Gastroesophageal sphincter (tissue), 4 donors: ENCODE measurements around the gene OSR1. TPM values are rescaled to one million over a fixed set of nuclear protein-coding genes. Genes with fewer than 3 reads are reported as not detected.

ENCODE experiments used
- ATAC-seq: fragments of 150-250 bp; one replicate; pipeline ENCODE4 v1.9.1; 2016; ENCODE audit warnings: mild to moderate bottlenecking, moderate library complexity
- H3K27ac ChIP-seq, 4 donors: fragments of 200-600 bp; sonication (generic) in 3 of 4; 1 replicate in 3 of 4; 2 replicates in 1 of 4; pipeline ENCODE4 v1.5.1; 2016 to 2019
- H3K27me3 ChIP-seq: fragments of 200-600 bp; sonication (generic); one replicate; pipeline ENCODE4 v1.5.1; 2019
- H3K36me3 ChIP-seq, 2 donors: fragments of 200-600 bp; sonication (generic); one replicate each; pipeline ENCODE4 v1.5.1; 2019; ENCODE audit warnings: control low read depth in 1 of 2
- H3K4me1 ChIP-seq, 3 donors: fragments of 200-600 bp; sonication (generic); 1 replicate in 2 of 3; 2 replicates in 1 of 3; pipeline ENCODE4 v1.5.1; 2016 to 2019; ENCODE audit warnings: control low read depth in 2 of 3
- H3K4me3 ChIP-seq, 2 donors: fragments of 200-600 bp; sonication (generic); one replicate each; pipeline ENCODE4 v1.5.1; 2019; ENCODE audit warnings: mild to moderate bottlenecking in 1 of 2, moderate library complexity in 1 of 2
- H3K9me3 ChIP-seq, 3 donors: fragments of 200-600 bp; sonication (generic); one replicate each; pipeline ENCODE4 v1.5.1; 2017 to 2019; ENCODE audit warnings: control low read depth in 2 of 3
- CTCF ChIP-seq, 4 experiments: fragments of 200-600 bp in 2 of 4; fragments of 450-650 bp in 2 of 4; sonication (generic) in 1 of 4; IDR thresholded peaks; one replicate each; pipeline ENCODE4 v1.5.1; 2017 to 2019; ENCODE audit warnings: antibody characterized with exemption in 4 of 4, mild to moderate bottlenecking in 2 of 4, moderate library complexity in 2 of 4
- EP300 ChIP-seq: sonication (generic); formaldehyde crosslinking; IDR thresholded peaks from one replicate; pipeline ENCODE4 v1.6.1; 2017; ENCODE audit warnings: antibody characterized with exemption, mild to moderate bottlenecking
- POLR2A ChIP-seq, 2 donors: fragments of 450-650 bp; IDR thresholded peaks; one replicate each; pipeline ENCODE4 v1.6.1; 2017; ENCODE audit warnings: antibody characterized with exemption in 2 of 2, mild to moderate bottlenecking in 2 of 2, moderate library complexity in 1 of 2
- POLR2AphosphoS5 ChIP-seq: sonication (generic); formaldehyde crosslinking; IDR thresholded peaks from one replicate; pipeline ENCODE4 v1.6.1; 2017; ENCODE audit warnings: antibody characterized with exemption
- WGBS, 2 donors: methylation state at CpG; one replicate each; pipeline ENCODE4 v1.1.5; 2018; ENCODE audit warnings: low coverage in 1 of 2; 5-methylcytosine and 5-hydroxymethylcytosine counted together
- total RNA-seq, 4 donors: library from RNA; depleted of rRNA; stranded (reverse); fragments of >200 nt; gene quantifications; one replicate each; pipeline ENCODE4 v1.1.0, GENCODE V29; 2016

OSR1 gene
- total RNA-seq, 4 donors from 2014 or later = 30.7 to 75.0 (median 50.7) TPM

GRCh38 chr2:19353721-19354050 lies 4.7 kb downstream of the OSR1 start:
- Histone ChIP-seq H3K27me3 (peaks cover 48% of the 10 kb centered on the region), H3K4me3 (peak overlapping the region in 1 of 2 donors; percentile 92), H3K27ac (peak overlapping the region in 3 of 4 donors; percentile 89 to 97 (median 93)), H3K4me1 (peaks cover 0 to 91% (median 21%) of the 10 kb centered on the region in 3 donors), H3K36me3 (peaks cover 0 to 32% of the 10 kb centered on the region in 2 donors), H3K9me3 (no peaks in the 10 kb centered on the region)
- ATAC-seq = no peak
- 10 to 36% methylated on average over 2 to 8 of the region's 11 CpGs for WGBS, 2 donors
- no peak for TF ChIP-seq EP300
- no peak for TF ChIP-seq POLR2AphosphoS5
- TF ChIP-seq CTCF (IDR thresholded peaks at IDR 0.05) = no peak
- no peak for TF ChIP-seq POLR2A (IDR thresholded peaks at IDR 0.05)

- peaks cover 0 to 95% (median 21%) of the 10 kb centered on the region in 3 donors for H3K4me1 ChIP-seq
- WGBS, 2 donors = 27% methylated on average over 6 of the region's 40 CpGs; no CpG with 5 or more reads in 1 of the 2 donors
- ATAC-seq = no peak
- TF ChIP-seq POLR2A (IDR thresholded peaks at IDR 0.05) (no peak), EP300 (no peak), POLR2AphosphoS5 (no peak), CTCF (IDR thresholded peaks at IDR 0.05) (peak in 1 of 4 experiments; percentile 16)
- peaks cover 0 to 32% of the 10 kb centered on the region in 2 donors for H3K36me3 ChIP-seq
- H3K4me3 ChIP-seq = peak overlapping the region in 1 of 2 donors; percentile 92
- H3K9me3 ChIP-seq = no peaks in the 10 kb centered on the region
- peak overlapping the region in 3 of 4 donors; percentile 89 to 97 (median 93) for H3K27ac ChIP-seq
- H3K27me3 ChIP-seq = peaks cover 47% of the 10 kb centered on the region
Measured at GRCh38 chr2:19352946-19353720, 5.3 kb downstream of the OSR1 start.

- Histone ChIP-seq H3K4me3 (peak overlapping the region; percentile 2 to 38), H3K27ac (peak overlapping the region; percentile 48 to 97 (median 91)), H3K27me3 (peaks cover 37% of the 10 kb centered on the region)
Measured at GRCh38 chr2:19351899-19352697, 6.3 kb downstream of the OSR1 start.

GRCh38 chr2:19351499-19351898 lies 6.9 kb downstream of the OSR1 start:
- ATAC-seq = no peak
- peaks cover 0 to 32% of the 10 kb centered on the region in 2 donors for H3K36me3 ChIP-seq
- H3K27ac ChIP-seq = peak overlapping the region; percentile 48 to 97 (median 91)
- H3K9me3 ChIP-seq = no peaks in the 10 kb centered on the region
- TF ChIP-seq POLR2AphosphoS5 (no peak), EP300 (no peak), CTCF (IDR thresholded peaks at IDR 0.05) (no peak), POLR2A (IDR thresholded peaks at IDR 0.05) (no peak)
- 21 to 53% methylated on average over 3 to 5 of the region's 23 CpGs for WGBS, 2 donors
- peaks cover 0 to 86% (median 25%) of the 10 kb centered on the region in 3 donors for H3K4me1 ChIP-seq
- peaks cover 31% of the 10 kb centered on the region for H3K27me3 ChIP-seq
- H3K4me3 ChIP-seq = peak overlapping the region; percentile 2 to 38

More at GRCh38 chr2:19351899-19352697, 6.3 kb downstream of the OSR1 start:
- Histone ChIP-seq H3K9me3 (no peaks in the 10 kb centered on the region), H3K4me1 (peaks cover 0 to 87% (median 21%) of the 10 kb centered on the region in 3 donors), H3K36me3 (peaks cover 0 to 32% of the 10 kb centered on the region in 2 donors)
- 1 to 60% methylated on average over 3 to 7 of the region's 29 CpGs for WGBS, 2 donors
- no peak for ATAC-seq
- TF ChIP-seq POLR2A (IDR thresholded peaks at IDR 0.05) = no peak
- TF ChIP-seq CTCF (IDR thresholded peaks at IDR 0.05) = no peak
- TF ChIP-seq EP300 = no peak
- no peak for TF ChIP-seq POLR2AphosphoS5
